Ureter (tissue), 1 donor: ENCODE measurements around the gene TCF15. TPM values are rescaled to one million over a fixed set of nuclear protein-coding genes. Genes with fewer than 3 reads are reported as not detected.
"Not testable (repeated sequence)": the region's sequence is repeated elsewhere in the genome, so short reads cannot be mapped to it uniquely, and the experiment has no call there.

Experiments used
- DNase-seq: peaks from one replicate; pipeline ENCODE4 v3.0.0-alpha.2; 2020; ENCODE audit warnings: low spot score
- total RNA-seq: library from RNA; stranded (reverse); gene quantifications from one replicate; pipeline ENCODE4 v1.2.4, GENCODE V29; 2023
- donor health status: DM: yes; HTN: yes; CAD: no.

The TCF15 gene
- total RNA-seq, 1 donor from 2014 or later = 0.65 TPM

DNA sequence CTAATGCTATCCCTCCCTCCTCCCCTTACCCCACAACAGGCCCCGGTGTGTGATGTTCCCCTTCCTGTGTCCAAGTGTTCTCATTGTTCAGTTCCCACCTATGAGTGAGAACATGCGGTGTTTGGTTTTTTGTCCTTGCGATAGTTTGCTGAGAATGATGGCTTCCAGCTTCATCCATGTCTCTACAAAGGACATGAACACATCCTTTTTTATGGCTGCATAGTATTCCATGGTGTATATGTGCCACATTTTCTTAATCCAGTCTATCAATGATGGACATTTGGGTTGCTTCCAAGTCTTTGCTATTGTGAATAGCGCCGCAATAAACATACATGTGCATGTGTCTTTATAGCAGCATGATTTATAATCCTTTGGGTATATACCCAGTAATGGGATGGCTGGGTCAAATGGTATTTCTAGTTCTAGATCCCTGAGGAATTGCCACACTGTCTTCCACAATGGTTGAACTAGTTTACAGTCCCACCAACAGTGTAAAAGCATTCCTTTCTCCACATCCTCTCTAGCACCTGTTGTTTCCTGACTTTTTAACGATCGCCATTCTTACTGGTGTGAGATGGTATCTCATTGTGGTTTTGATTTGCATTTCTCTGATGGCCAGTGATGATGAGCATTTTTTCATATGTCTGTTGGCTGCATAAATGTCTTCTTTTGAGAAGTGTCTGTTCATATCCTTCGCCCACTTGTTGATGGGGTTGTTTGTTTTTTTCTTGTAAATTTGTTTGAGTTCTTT, 31.0 kb downstream of the TCF15 start:
- DNase-seq = not testable (repeated sequence)

DNA sequence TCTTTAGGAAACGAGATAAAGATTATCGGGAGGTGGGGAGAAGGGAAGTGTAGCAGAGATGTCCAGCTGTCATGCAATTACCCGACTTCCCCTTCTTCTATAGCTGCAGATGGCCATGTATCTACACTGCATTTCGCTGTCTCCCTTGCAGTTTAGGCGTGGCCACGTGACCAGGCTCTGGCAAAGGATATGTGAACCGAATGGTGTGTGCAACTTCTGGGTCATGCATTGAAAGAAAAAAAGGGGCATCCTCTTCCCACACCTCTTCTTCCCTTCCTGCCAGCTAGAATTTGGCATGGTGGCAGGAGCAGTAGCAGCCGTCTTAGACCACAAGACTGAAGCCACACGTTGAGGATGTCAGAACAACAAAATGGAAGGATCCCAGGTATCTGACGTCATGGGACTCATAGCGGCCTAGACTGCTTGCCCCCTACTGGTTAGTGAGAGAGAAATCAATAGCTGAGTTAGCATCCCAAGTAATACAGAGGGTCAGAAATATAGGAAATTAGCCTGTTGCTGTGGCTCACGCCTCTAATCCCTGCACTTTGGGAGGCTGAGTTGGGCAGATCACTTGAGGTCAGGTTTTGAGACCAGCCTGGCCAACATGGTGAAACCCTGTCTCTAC, 32.8 kb downstream of the TCF15 start:
- DNase-seq = no peak

DNA sequence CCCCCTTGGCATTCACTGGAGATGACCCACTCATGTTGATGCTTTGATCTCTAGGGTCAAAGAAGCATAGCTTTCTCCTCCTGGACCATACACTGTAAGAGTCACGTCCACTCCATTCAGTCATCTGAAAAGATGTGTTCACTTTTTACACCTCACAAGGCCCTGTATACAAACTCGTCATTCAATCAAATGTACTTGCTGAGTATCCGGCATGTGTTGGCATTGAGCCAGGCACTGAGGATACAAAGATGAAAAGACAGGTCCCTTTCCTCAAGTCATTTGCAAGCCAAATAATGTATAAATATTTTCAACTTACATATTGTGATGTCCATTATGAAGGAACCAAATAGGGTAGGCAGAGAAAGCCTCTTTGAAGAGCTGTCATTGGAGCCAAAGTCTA, 34.0 kb downstream of the TCF15 start:
- no peak for DNase-seq

DNA sequence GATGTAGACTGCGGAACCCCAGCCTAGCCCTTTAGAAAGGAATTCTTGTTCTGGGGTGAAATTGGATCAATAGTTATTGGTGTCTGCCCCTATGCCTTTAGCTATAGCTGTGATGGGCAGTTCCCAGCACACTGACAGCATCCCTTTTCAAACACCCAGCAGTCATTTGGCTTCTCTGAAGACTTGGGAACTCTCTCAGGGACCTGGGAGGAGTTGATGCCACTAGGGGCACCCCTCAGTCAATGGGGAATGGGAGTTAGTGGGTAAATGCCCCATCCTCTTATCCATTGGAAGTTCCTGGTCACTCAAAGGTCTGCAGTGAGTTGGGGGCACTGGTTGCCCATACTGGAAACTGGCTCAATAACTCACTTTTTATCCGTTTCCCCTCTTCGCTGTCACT, 34.9 kb downstream of the TCF15 start:
- no peak for DNase-seq

DNA sequence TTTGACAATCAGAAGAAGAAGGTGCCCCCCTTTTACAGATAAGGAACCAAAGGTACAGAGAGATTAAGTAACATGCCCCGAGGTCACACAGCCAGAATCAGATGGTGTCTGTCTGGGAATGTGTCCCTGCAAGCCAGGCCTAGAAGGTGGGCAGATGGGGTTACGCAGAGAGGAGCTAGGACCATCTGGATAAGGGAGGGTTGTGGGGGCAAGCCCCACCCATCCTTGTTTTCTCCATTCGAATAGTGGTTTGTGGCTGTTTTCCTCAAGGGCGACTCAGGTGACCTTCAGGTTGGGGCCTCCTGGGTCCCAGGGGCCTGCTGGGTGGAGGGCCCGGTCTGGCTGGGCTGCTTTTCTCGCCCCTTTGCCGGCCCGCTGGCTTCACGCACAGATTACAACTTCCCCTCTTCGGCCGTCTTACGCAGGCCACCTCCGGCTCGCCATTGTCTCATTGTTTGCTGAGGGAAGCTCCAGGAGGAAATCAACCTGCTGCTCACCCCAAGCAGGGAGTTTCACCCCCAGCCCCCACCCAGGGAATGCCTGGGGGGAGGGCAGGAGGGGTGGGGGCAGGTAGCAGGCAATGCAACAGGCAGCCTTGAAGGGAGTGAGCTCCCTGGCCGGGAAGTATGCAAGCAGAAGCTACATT, 35.7 kb downstream of the TCF15 start:
- no peak for DNase-seq

DNA sequence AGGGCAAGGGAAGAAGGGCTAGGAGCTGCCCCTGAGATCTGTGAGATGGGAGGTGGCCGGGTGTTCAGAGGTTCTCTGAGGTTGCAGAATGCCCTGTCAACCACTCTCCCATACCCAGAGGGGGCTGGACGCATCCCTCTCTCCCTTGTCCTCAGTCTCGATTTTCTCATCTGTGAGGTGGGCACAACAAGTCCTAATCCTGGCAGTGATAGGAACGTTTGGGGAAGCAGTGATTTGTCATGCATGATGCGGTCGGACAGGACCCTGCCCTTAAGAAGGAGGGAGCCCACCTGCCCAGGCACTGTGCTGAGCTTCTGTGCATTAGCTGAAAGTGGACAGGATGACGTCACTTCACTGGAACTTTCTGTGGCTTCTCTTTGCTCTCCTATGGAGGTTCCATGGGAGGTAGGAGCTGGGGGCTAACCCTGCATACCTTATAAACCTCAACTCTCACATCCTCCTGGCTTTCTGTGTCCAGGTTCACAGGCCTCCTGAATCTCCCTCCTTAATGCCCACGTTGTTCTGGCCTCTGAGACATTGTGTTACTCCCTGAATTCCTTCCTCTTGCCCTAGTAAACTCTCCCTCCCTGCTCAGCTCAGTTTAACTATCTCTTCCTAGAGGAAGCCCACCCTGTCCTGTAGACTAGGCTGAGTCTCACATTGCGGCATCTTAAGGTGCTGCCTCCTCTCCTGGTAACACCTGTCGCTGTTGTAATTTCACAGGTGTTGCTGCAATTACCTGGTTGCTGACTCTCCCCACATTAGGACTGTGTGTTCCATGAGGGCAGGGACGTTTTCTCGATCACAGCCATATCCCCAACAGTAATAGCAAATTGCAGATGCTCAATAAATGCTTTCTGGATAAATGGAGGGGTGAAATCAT, 36.5 kb downstream of the TCF15 start:
- DNase-seq = no peak

DNA sequence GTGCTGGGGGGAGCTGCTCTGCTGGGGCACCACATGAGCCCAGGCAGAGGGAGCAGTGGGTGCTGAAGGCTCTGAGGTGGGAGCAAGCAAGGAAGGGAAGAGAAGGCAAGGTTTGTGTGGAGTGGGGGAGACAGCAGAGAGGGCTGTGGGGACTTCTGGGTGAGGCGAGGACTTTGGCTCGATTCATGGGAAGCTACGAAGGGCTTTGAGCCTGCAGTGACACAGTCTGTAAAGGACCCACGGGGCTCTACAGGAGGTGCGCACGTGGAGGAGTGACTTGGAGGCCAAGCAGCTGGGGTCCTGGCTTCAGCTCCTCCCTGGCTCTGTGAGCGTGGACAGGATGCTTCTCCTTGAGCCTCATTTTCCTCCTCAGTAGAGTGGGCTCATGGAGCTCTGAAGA, 37.4 kb downstream of the TCF15 start:
- DNase-seq = no peak

DNA sequence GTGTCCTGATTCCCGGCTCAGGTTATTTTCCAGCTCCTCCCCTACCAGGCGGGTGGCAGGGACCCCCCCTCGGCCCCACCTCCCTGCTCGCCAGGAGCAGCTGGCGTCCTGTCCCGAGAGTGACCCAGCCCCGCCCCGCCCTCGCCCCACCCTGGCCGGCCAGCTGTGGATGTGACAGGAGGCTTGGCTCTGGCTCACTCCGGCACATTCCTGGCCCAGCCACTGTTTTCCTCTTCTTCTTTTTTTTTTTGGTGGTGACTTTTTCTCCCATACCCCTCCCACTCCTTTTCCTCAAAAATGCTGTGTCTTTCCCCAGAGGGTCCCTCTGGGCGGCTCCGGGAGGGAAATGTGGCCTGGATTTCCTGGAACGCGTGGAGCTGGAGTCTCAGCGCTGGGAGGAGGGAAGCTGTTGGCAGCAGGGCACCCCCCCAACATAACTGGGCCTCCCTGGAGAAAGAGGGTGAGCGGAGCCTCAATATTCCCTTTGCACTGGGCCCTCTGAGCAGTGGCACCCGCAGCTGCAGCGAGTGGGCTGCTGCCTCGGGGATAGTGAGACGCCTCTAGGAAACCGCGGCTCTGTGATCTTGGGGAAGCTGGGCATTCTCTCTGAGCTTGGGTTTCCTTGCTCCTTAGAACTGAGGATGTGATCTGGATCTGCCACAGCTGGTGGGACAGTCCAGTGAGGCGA, 38.2 kb downstream of the TCF15 start:
- DNase-seq = peak; percentile 67

DNA sequence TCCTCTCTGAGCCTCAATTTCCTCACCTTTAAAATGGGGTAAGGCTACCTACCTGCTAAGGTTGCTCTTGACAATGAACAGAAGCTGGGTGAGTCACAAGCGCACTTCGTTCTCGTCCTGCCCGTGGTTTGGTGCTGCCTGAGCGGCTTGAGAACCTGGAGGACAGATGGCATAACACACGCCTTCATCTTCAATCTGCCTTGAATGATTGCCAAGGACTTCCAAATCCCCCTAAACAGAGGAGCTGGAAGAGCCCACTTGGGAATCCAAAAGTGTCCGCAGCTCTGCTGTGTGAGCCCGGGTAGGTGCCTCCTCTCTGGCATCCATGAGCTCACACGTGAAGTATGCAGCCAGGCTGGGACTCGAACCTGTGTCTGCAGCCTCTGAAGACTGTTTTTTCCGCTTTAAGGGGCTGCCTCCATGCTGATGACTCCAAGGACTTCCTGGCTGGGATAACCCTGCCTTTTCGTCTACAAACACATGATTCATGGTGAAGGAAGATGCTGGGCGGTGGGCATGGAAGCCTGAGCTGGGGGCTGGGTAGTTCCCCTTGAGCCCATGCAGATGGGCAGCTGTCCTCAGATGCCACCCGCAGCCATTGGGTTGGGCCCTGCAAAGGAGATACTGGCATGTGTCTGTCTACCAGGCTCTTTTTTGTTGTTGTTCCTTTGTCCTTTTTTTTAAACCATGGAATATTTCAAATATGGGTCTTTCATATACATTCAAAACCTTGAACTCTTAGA, 41.3 kb downstream of the TCF15 start:
- DNase-seq = no peak

DNA sequence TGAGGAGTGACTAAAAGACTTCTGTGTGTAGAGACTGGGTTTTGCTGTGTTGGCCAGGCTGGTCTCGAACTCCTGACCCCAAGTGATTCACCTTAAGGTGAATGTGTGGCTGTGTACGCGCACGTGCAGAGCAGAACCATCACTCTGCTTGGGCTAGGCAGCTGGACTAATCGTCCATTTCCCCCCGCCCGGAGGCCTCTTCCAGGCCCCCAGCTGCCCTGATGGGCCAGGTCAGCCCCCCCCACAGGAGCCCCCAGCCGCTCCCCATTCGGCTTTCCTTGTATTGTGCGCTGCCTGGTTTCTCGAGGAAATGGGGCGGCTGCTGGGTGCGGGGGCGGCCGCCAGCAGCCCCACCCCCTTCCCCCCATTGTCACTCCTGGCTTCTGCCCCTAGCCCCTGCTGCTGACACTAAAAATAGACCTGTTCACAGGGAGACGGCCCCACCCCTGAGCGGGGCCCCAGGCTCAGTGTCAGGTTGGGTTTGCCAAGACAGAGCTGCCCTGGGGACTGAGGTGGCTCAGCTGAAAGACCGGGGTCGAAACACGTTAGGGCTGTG, 41.9 kb downstream of the TCF15 start:
- no peak for DNase-seq

DNA sequence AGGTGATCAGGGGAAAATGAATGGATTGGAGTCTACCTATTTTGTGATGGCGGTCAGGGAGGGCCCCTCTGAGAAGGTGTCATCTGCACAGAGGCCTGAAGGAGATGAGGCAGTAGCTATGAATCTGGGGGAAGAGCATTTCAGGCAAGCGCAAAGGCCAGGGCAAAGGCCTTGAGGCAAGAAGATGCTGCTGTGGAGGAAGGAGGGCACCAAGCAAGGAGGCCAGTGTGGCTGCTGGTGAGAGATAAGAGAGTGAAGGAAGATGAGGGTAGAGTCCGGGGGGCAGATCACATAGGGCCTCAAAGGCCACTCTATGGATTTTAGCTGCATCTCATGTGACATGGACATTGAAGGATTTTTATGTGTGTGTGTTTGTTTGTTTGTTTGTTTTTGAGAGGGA, 45.9 kb downstream of the TCF15 start:
- DNase-seq = no peak

DNA sequence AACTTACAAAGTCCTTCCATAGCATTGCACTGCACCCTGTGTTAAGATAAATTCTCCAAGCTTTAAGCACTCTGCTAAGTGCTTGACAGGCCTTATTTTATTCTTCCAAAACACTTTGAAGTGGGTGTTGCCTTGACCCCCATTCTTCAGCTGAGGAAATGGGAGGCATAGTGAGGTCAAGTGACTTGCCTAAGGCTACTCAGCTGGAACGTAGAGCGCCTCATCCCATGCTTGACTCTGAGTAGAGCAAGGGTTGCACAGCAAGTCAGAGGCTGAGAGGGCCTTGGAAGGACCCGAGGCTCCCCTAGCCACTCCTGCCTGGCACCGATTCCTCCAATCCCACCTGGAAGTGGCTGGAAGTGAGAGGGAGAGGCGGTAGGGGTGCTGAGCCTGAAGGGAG, 46.9 kb downstream of the TCF15 start:
- DNase-seq = no peak

DNA sequence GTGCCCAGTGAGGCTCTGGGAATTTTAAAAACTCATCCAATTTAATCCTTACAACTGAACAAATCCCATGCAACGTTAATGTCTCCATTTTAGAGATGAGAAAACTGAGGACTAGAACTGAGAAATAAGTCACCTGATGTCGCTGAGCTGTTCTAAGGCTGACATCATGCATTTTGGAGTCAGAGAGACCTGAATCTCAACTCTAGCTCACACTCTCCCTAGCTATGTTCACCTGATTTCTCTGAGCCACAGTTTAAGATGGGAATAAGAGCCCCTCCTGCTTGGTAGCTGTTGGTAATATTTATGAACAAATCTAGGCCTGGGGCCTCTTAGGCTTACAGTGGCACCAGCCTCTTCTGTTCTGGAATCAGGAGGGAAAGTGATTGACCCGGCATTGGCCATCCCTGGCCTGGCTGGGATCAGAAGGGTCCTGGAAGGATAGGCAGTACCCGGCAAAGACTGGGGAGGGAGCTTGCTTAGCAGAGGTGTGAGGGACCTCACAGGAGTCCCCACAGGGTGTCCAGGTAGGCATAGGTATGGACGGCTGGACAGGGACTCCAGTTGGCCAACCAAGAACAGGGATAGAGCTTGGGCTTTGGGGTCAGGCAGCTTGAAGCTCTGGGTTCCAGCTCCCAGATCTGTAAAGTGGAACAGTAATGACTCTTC, 47.7 kb downstream of the TCF15 start:
- DNase-seq = no peak

DNA sequence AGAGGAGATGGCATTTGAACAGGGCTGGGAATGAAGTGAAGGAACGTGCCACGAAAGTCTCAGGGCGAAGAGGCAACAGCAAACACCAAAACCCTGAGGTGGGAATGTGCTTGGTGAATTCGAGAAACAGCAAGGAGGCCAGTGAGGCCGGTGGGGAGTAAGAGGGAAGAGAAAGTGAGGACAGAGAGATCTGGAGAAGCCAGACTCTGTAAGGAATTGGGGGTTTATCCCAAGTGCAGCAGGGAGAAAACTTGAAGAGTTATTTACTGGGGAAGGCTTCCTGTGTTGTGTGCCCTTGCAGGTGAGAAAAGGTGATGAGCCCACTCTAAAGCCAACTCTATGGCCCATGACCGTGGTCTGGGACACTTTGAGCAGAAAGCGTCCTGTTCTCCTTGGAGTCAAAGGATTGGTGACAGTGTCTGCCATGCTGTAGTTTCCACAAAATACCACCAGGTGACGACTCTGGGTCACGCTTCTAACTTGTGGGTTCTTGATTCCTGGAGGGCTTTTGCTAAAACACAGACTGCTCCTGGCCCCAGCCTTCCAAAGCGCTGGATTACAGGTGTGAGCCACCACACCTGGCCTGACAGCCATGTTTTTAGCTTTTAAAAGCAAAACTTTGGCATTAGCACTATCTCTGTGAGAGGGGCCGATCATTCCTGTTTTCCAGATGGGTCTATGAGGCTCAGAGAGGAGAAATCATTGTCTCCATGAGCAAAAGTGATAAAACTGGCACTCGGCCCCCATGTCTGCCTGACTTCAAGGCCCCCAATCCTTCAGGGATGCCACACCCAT, 48.5 kb downstream of the TCF15 start:
- DNase-seq = peak; percentile 71

DNA sequence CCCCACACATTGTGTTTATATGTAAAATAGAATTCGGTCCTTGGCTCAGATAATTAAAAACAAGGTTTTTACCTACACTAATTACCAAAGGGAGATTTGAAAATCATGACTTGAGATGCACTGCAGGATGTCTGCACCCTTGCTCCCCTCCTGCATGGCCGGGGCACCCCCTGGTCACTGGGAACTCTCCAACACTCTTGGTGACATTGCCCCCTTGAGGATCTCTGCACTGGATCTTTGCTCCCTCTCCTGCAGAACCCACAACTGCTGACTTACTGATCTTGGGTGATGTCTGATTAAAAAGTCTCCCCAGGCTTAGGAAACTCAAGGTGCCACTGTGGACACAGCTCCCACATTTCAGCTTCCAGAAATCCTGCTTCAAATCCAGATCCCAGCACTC, 49.4 kb downstream of the TCF15 start:
- DNase-seq = no peak

DNA sequence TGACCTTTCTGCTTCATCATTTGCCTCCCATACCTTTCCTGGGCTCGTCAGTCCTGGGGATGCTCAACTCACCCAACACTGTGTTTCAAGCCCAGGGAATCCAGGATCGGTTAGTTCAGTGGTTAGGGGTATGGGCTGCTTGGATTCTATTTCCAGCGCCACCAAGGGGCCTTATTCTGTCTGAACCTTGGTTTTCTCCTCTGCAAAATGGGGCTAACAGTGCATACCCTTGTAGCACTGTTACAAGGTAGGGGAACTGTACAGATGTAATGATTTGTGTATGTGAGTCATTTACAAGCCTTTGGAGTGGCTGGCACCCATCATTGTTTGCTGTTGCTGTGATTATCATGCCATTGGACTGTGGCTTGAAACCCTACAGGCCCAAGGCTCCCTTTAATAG, 52.0 kb downstream of the TCF15 start:
- DNase-seq = no peak

DNA sequence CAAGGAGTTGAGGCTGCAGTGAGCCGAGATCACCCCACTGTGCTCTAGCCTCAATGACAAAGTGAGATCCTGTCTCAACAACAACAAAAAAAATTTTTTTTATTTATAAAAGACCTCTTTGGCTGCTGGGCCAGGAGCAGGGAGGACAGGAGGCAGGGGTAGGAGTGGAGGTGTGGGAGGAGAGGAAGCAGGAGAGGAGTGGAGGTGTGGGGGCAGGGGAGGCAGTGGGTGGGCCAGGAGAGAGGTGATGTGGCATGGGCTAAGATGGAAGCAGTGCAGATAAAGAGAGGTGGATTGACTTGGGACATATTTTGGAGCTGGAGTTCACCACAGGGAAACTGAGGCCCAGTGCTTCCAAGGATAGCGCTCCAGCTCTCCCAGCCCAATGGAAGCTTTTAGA, 53.1 kb downstream of the TCF15 start:
- no peak for DNase-seq

DNA sequence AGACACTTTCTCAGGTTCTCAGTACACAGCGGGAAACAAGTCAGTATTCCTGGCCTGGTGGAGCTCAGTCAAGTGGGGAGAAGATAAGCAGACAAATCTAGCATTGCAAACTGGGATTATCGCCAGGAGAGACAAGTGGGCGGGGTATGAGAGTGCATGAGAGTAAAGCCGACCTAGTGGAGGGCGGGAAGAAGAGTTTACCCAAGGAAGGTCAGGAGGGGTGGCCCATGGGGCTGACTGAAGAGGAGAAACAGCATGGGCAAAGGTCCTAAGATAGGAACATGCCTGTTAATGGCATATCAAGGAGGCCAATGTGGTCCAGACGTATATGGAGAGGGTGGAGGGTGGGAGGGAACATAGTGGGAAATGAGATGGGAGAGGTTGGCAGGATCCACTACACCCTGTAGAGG, 54.1 kb downstream of the TCF15 start:
- DNase-seq = no peak
